ENCODE data around the gene EXOC3L4.

GRCh38 chr14:103146141-103146709, 51.7 kb downstream of the EXOC3L4 start:
- TF ChIP-seq CTCF (IDR thresholded peaks at IDR 0.05; ENCODE audit: insufficient read depth, low read depth, low read length) (no peak), EZH2 (IDR thresholded peaks at IDR 0.05; ENCODE audit: insufficient read depth, low read length) (no peak)

Measured in astrocyte (in vitro differentiated cells and primary cell).